ENCODE measurements around the gene MAP3K2. TPM values are rescaled to one million over a fixed set of nuclear protein-coding genes. Genes with fewer than 3 reads are reported as not detected.
"Not testable (repeated sequence)": the region's sequence is repeated elsewhere in the genome, so short reads cannot be mapped to it uniquely, and the experiment has no call there.

The MAP3K2 gene
- polyA plus RNA-seq, 1 experiment: 10.9 TPM

- POLR2A ChIA-PET: no interaction called here
- H3K36me3 ChIP-seq (ENCODE audit: control insufficient read depth, insufficient read depth, low read length): no peaks in the 10 kb centered on the region
- TF ChIP-seq CTCF (IDR thresholded peaks at IDR 0.05; ENCODE audit: insufficient read depth, low read depth, low read length): no peak
- CTCF ChIA-PET: interaction anchor here (0.7 kb wide), 1 partner anchor 116 kb away, joined by 3 read pairs; no protein-coding TSS in a partner anchor
- no peak overlapping the region for H3K4me3 ChIP-seq (ENCODE audit: low read depth, low read length)
- DNase-seq (ENCODE audit: low read depth): no peak
- no peaks in the 10 kb centered on the region for H3K27me3 ChIP-seq (ENCODE audit: control insufficient read depth, insufficient read depth, low read length)
Measured at GRCh38 chr2:127358971-127359370, 28.8 kb downstream of the MAP3K2 start.

GRCh38 chr2:127358044-127358443 lies 29.7 kb downstream of the MAP3K2 start:
- no peaks in the 10 kb centered on the region for H3K27me3 ChIP-seq (ENCODE audit: control insufficient read depth, insufficient read depth, low read length)
- H3K36me3 ChIP-seq (ENCODE audit: control insufficient read depth, insufficient read depth, low read length): no peaks in the 10 kb centered on the region
- ChIA-PET POLR2A (no interaction called here), CTCF (interaction anchor here (0.7 kb wide), 1 partner anchor 116 kb away, joined by 3 read pairs; no protein-coding TSS in a partner anchor)
- TF ChIP-seq CTCF (IDR thresholded peaks at IDR 0.05; ENCODE audit: insufficient read depth, low read depth, low read length): no peak
- no peak for DNase-seq (ENCODE audit: low read depth)
- no peak overlapping the region for H3K4me3 ChIP-seq (ENCODE audit: low read depth, low read length)

- no peaks in the 10 kb centered on the region for H3K36me3 ChIP-seq (ENCODE audit: control insufficient read depth, insufficient read depth, low read length)
- CTCF ChIA-PET: interaction anchor here (0.6 to 1.3 kb wide), 2 partner anchors 99 to 122 kb away, joined by 3 to 4 read pairs; no protein-coding TSS in a partner anchor
- TF ChIP-seq CTCF (IDR thresholded peaks at IDR 0.05; ENCODE audit: insufficient read depth, low read depth, low read length): no peak
- no peaks in the 10 kb centered on the region for H3K27me3 ChIP-seq (ENCODE audit: control insufficient read depth, insufficient read depth, low read length)
- H3K4me3 ChIP-seq (ENCODE audit: low read depth, low read length): no peak overlapping the region
- no peak for DNase-seq (ENCODE audit: low read depth)
- POLR2A ChIA-PET: no interaction called here
Measured at GRCh38 chr2:127357591-127357990, 30.2 kb downstream of the MAP3K2 start.

GRCh38 chr2:127356531-127356930 lies 31.2 kb downstream of the MAP3K2 start:
- CTCF ChIA-PET: interaction anchor here (0.9 to 1.3 kb wide), 3 partner anchors 8 to 123 kb away, joined by 3 to 4 read pairs (median 4); no protein-coding TSS in a partner anchor
- no peak for DNase-seq (ENCODE audit: low read depth)
- POLR2A ChIA-PET: no interaction called here
- Histone ChIP-seq H3K4me3 (ENCODE audit: low read depth, low read length) (no peak overlapping the region), H3K27me3 (ENCODE audit: control insufficient read depth, insufficient read depth, low read length) (no peaks in the 10 kb centered on the region), H3K36me3 (ENCODE audit: control insufficient read depth, insufficient read depth, low read length) (no peaks in the 10 kb centered on the region)
- TF ChIP-seq CTCF (IDR thresholded peaks at IDR 0.05; ENCODE audit: insufficient read depth, low read depth, low read length): no peak

GRCh38 chr2:127355407-127356008 lies 32.3 kb downstream of the MAP3K2 start:
- no peak for DNase-seq (ENCODE audit: low read depth)
- H3K27me3 ChIP-seq (ENCODE audit: control insufficient read depth, insufficient read depth, low read length): no peaks in the 10 kb centered on the region
- H3K4me3 ChIP-seq (ENCODE audit: low read depth, low read length): no peak overlapping the region
- TF ChIP-seq CTCF (IDR thresholded peaks at IDR 0.05; ENCODE audit: insufficient read depth, low read depth, low read length): peak; percentile 58
- H3K36me3 ChIP-seq (ENCODE audit: control insufficient read depth, insufficient read depth, low read length): no peaks in the 10 kb centered on the region
- ChIA-PET POLR2A (no interaction called here), CTCF (interaction anchor here (0.9 to 1.2 kb wide), 2 partner anchors 9 to 11 kb away, joined by 3 to 4 read pairs; no protein-coding TSS in a partner anchor)

GRCh38 chr2:127353873-127354676 lies 33.7 kb downstream of the MAP3K2 start:
- H3K36me3 ChIP-seq (ENCODE audit: control insufficient read depth, insufficient read depth, low read length); H3K27me3 ChIP-seq (ENCODE audit: control insufficient read depth, insufficient read depth, low read length); CTCF ChIA-PET; DNase-seq (ENCODE audit: low read depth); POLR2A ChIA-PET; H3K4me3 ChIP-seq (ENCODE audit: low read depth, low read length): not testable (repeated sequence)

GRCh38 chr2:127353223-127353622 lies 34.6 kb downstream of the MAP3K2 start:
- POLR2A ChIA-PET; DNase-seq (ENCODE audit: low read depth); H3K36me3 ChIP-seq (ENCODE audit: control insufficient read depth, insufficient read depth, low read length); H3K27me3 ChIP-seq (ENCODE audit: control insufficient read depth, insufficient read depth, low read length); H3K4me3 ChIP-seq (ENCODE audit: low read depth, low read length); CTCF ChIA-PET: not testable (repeated sequence)

All from BJ (cell line).